HepG2 (cell line): Measurements from ENCODE around the gene STK11. TPM values are rescaled to one million over a fixed set of nuclear protein-coding genes. Genes with fewer than 3 reads are reported as not detected.

Experiments used
- AGO1 ChIP-seq: fragments of 200-400 bp; formaldehyde crosslinking; IDR thresholded peaks from 2 replicates; pipeline ENCODE4 v1.6.1; 2017; ENCODE audit warnings: mild to moderate bottlenecking, low read depth, low read length, moderate library complexity; ENCODE audit not compliant: poor library complexity, severe bottlenecking
- ATRX ChIP-seq: sonication (generic); formaldehyde crosslinking; IDR thresholded peaks from 2 replicates; pipeline ENCODE4 v1.4.0; 2020; ENCODE audit warnings: missing genetic modification reagents, borderline replicate concordance
- CREM ChIP-seq, 2 experiments: sonication (generic) in 1 of 2; formaldehyde crosslinking in 1 of 2; IDR thresholded peaks; 2 replicates each; pipeline versions ENCODE4 v1.4.0 to v1.6.1; 2016 to 2020; ENCODE audit warnings: antibody characterized with exemption in 1 of 2, mild to moderate bottlenecking in 1 of 2, missing genetic modification reagents in 1 of 2
- ETV5 ChIP-seq: IDR thresholded peaks from 2 replicates; pipeline ENCODE4 v1.6.1; 2018; ENCODE audit warnings: missing biosample characterization, missing genetic modification reagents, inconsistent platforms, borderline replicate concordance
- HIVEP1 ChIP-seq: sonication (generic); formaldehyde crosslinking; IDR thresholded peaks from 2 replicates; pipeline ENCODE4 v1.4.0; 2020; ENCODE audit warnings: mild to moderate bottlenecking, missing genetic modification reagents
- HNF4A ChIP-seq: sonication (generic); formaldehyde crosslinking; IDR thresholded peaks from 2 replicates; pipeline ENCODE4 v1.4.0; 2020; ENCODE audit warnings: missing genetic modification reagents
- IRF2 ChIP-seq: IDR thresholded peaks from 2 replicates; pipeline ENCODE4 v1.6.1; 2018; ENCODE audit warnings: missing genetic modification reagents, missing compliant biosample characterization
- KDM6A ChIP-seq: IDR thresholded peaks from 2 replicates; pipeline ENCODE4 v1.6.1; 2016; ENCODE audit warnings: low read depth
- NR2F2 ChIP-seq: IDR thresholded peaks from 2 replicates; pipeline ENCODE4 v1.6.1; 2012; ENCODE audit warnings: low read depth, inconsistent platforms, borderline replicate concordance
- POLR2G ChIP-seq: fragments of 200-400 bp; formaldehyde crosslinking; IDR thresholded peaks from 2 replicates; pipeline ENCODE4 v1.6.1; 2018; ENCODE audit warnings: mild to moderate bottlenecking, low read depth, low read length, moderate library complexity
- ZBTB7B ChIP-seq: sonication (generic); formaldehyde crosslinking; IDR thresholded peaks from 2 replicates; pipeline ENCODE4 v1.4.0; 2020; ENCODE audit warnings: missing genetic modification reagents
- ZBTB8A ChIP-seq: sonication (generic); formaldehyde crosslinking; IDR thresholded peaks from 2 replicates; pipeline ENCODE4 v1.4.0; 2020; ENCODE audit warnings: mild to moderate bottlenecking, low read depth, missing genetic modification reagents, borderline replicate concordance
- ZFYVE20 ChIP-seq: sonication (generic); formaldehyde crosslinking; IDR thresholded peaks from 2 replicates; pipeline ENCODE4 v1.8.0; 2023; ENCODE audit warnings: low read depth, mild to moderate bottlenecking, moderate library complexity, missing genetic modification reagents, borderline replicate concordance
- ZKSCAN1 ChIP-seq: fragments of 150-350 bp; IDR thresholded peaks from 2 replicates; pipeline ENCODE4 v1.6.1; 2014; ENCODE audit warnings: low read length
- ZNF136 ChIP-seq: sonication (generic); formaldehyde crosslinking; IDR thresholded peaks from 2 replicates; pipeline ENCODE4 v1.8.1; 2022; ENCODE audit warnings: low read depth, mild to moderate bottlenecking, moderate library complexity, missing genetic modification reagents
- ZNF264 ChIP-seq: sonication (generic); formaldehyde crosslinking; IDR thresholded peaks from 2 replicates; pipeline ENCODE4 v1.4.0; 2020; ENCODE audit warnings: missing genetic modification reagents
- ZNF709 ChIP-seq: sonication (generic); formaldehyde crosslinking; IDR thresholded peaks from 2 replicates; pipeline ENCODE4 v1.5.0; 2020; ENCODE audit warnings: mild to moderate bottlenecking, missing genetic modification reagents
- ZNF841 ChIP-seq: sonication (generic); formaldehyde crosslinking; IDR thresholded peaks from 2 replicates; pipeline ENCODE4 v1.8.1; 2023; ENCODE audit warnings: missing genetic modification reagents, borderline replicate concordance
- polyA plus RNA-seq, 8 experiments: library from polyadenylated mRNA; depleted of rRNA in 3 of 8; stranded (reverse) in 7 of 8; unstranded in 1 of 8; fragments of >200 nt; fragmentation: Illumina TruSeq in 4 of 8; extraction: Trizol in 4 of 8; gene quantifications; 2 replicates each; pipeline versions ENCODE4 v1.2.1 to v1.2.3, GENCODE V29; 2011 to 2016; ENCODE audit warnings: low read depth in 4 of 8, missing spikeins in 1 of 8, mixed read lengths in 1 of 8; ENCODE audit not compliant: insufficient read depth in 1 of 8
- total RNA-seq, 5 experiments: library from RNA; depleted of rRNA; stranded (reverse); fragments of >200 nt; fragmentation: Illumina TruSeq; extraction: Trizol; gene quantifications; 2 replicates each; pipeline ENCODE4 v1.2.3, GENCODE V29; 2016; ENCODE audit warnings: low read depth in 1 of 5
- TF ChIP-seq, protein P1 (sequence below): sonication (generic); formaldehyde crosslinking; IDR thresholded peaks from 2 replicates; pipeline ENCODE4 v1.5.1; 2020; ENCODE audit warnings: mild to moderate bottlenecking, missing genetic modification reagents
- TF ChIP-seq, protein P2 (sequence below): sonication (generic); formaldehyde crosslinking; IDR thresholded peaks from 2 replicates; pipeline ENCODE4 v1.9.0; 2021; ENCODE audit warnings: mild to moderate bottlenecking, missing genetic modification reagents

The STK11 gene
- total and polyA plus RNA-seq, 2 of the 13 experiments (the other 11 are each of a cell fraction or from before 2014, with no cell fraction given), result 27.5 to 43.6 TPM

DNA sequence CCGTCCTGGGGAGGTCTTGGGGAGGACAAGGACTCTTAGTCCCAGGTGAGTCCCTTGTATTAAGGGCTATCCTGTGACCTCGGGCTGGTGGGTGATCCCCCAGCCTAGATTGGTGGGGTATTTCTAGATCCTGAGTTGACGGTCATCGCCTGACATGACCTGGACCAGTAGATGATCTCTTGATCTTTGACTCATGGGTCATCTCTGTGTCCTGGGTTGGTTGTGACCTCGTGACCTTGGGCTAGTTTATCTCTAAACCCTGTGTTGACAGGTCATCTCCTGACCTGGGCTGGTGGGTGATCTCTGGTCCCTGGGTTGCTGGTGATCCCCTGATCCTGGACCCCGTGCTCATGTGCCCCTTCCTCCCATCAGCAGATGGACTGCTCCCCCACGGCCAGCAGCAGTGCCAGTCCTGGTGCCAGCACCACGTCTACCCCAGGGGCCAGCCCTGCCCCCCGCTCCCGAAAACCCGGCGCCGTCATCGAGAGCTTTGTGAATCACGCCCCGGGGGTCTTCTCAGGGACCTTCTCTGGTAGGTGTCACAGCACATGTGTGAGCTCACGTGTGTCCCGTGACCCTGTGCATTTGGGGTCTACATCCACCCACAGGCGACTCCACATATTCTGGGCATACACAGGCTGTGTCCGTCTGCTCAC, 49.1 kb downstream of the STK11 start (continued):
- TF ChIP-seq IRF2 (CRISPR knock-in tag) (peak; percentile 48; the same call in 1 of the 2 replicates), POLR2G (peak; percentile 57), ETV5 (CRISPR knock-in tag) (peak; percentile 54; the same call in 1 of the 2 replicates), NR2F2 (peak; percentile 99), AGO1 (peak; percentile 13), ZBTB7B (peak; percentile 51; the same call in 1 of the 2 replicates), HNF4A (CRISPR knock-in tag) (peak; percentile 97), ZNF841 (CRISPR knock-in tag) (no peak), ZKSCAN1 (no peak), ATRX (CRISPR knock-in tag) (no peak), ZFYVE20 (CRISPR knock-in tag) (no peak), ZNF136 (CRISPR knock-in tag) (no peak), HIVEP1 (CRISPR knock-in tag) (peak; percentile 43; the same call in 1 of the 2 replicates), ZBTB8A (CRISPR knock-in tag) (no peak), ZNF264 (CRISPR knock-in tag) (no peak), CREM (IDR thresholded peaks at IDR 0.05) (peak; percentile 49; the same call in 1 of the 2 replicates), CREM (CRISPR knock-in tag; IDR thresholded peaks at IDR 0.05) (no peak), ZNF709 (CRISPR knock-in tag) (0 out of 2 replicates have a peak, but pooled peaks have one; percentile 24), KDM6A (CRISPR knock-in tag) (0 out of 2 replicates have a peak, but pooled peaks have one; percentile 29)
- TF ChIP-seq, protein P1, sequence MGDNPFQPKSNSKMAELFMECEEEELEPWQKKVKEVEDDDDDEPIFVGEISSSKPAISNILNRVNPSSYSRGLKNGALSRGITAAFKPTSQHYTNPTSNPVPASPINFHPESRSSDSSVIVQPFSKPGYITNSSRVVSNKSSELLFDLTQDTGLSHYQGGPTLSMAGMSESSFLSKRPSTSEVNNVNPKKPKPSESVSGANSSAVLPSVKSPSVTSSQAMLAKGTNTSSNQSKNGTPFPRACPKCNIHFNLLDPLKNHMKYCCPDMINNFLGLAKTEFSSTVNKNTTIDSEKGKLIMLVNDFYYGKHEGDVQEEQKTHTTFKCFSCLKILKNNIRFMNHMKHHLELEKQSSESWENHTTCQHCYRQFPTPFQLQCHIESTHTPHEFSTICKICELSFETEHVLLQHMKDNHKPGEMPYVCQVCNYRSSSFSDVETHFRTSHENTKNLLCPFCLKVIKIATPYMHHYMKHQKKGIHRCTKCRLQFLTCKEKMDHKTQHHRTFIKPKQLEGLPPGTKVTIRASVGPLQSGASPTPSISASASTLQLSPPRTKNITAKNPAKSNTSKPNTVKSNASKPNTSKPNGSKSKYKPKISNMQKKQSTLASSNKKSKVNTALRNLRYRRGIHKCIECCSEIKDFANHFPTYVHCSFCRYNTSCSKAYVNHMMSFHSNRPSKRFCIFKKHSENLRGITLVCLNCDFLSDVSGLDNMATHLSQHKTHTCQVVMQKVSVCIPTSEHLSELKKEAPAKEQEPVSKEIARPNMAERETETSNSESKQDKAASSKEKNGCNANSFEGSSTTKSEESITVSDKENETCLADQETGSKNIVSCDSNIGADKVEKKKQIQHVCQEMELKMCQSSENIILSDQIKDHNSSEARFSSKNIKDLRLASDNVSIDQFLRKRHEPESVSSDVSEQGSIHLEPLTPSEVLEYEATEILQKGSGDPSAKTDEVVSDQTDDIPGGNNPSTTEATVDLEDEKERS (CRISPR knock-in tag), result peak; percentile 50; the same call in 1 of the 2 replicates
- TF ChIP-seq, protein P2, sequence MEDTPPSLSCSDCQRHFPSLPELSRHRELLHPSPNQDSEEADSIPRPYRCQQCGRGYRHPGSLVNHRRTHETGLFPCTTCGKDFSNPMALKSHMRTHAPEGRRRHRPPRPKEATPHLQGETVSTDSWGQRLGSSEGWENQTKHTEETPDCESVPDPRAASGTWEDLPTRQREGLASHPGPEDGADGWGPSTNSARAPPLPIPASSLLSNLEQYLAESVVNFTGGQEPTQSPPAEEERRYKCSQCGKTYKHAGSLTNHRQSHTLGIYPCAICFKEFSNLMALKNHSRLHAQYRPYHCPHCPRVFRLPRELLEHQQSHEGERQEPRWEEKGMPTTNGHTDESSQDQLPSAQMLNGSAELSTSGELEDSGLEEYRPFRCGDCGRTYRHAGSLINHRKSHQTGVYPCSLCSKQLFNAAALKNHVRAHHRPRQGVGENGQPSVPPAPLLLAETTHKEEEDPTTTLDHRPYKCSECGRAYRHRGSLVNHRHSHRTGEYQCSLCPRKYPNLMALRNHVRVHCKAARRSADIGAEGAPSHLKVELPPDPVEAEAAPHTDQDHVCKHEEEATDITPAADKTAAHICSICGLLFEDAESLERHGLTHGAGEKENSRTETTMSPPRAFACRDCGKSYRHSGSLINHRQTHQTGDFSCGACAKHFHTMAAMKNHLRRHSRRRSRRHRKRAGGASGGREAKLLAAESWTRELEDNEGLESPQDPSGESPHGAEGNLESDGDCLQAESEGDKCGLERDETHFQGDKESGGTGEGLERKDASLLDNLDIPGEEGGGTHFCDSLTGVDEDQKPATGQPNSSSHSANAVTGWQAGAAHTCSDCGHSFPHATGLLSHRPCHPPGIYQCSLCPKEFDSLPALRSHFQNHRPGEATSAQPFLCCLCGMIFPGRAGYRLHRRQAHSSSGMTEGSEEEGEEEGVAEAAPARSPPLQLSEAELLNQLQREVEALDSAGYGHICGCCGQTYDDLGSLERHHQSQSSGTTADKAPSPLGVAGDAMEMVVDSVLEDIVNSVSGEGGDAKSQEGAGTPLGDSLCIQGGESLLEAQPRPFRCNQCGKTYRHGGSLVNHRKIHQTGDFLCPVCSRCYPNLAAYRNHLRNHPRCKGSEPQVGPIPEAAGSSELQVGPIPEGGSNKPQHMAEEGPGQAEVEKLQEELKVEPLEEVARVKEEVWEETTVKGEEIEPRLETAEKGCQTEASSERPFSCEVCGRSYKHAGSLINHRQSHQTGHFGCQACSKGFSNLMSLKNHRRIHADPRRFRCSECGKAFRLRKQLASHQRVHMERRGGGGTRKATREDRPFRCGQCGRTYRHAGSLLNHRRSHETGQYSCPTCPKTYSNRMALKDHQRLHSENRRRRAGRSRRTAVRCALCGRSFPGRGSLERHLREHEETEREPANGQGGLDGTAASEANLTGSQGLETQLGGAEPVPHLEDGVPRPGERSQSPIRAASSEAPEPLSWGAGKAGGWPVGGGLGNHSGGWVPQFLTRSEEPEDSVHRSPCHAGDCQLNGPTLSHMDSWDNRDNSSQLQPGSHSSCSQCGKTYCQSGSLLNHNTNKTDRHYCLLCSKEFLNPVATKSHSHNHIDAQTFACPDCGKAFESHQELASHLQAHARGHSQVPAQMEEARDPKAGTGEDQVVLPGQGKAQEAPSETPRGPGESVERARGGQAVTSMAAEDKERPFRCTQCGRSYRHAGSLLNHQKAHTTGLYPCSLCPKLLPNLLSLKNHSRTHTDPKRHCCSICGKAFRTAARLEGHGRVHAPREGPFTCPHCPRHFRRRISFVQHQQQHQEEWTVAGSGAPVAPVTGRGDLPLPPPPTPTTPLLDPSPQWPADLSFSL (CRISPR knock-in tag), result no peak
